HCT116 (cell line): Measurements from ENCODE around the gene ZNF683. TPM values are rescaled to one million over a fixed set of nuclear protein-coding genes. Genes with fewer than 3 reads are reported as not detected.
"Not testable (repeated sequence)": the region's sequence is repeated elsewhere in the genome, so short reads cannot be mapped to it uniquely, and the experiment has no call there.

ENCODE experiments used
- ATAC-seq: fragments of 200-7000 bp; cut with Tn5 transposase; 2 replicates; pipeline ENCODE4 v1.9.1; 2020; ENCODE audit warnings: mild to moderate bottlenecking, moderate library complexity
- BruUV-seq: library from RNA; stranded (reverse); fragments of 400-500 nt; replicated peaks from 2 replicates; lab custom pipeline; 2021; lab: Mats Ljungman, UMichigan
- CTCF ChIA-PET: fragments of 300-600 bp; sonication (Branson Sonifier 250); formaldehyde crosslinking; loops from one replicate; lab custom pipeline; 2021; ENCODE audit warnings: antibody characterized with exemption; lab: Charles Lee
- POLR2A ChIA-PET: fragments of 300-600, 350-600 bp; sonication (Branson Sonifier 250); formaldehyde crosslinking; loops from one replicate; lab custom pipeline; 2021; ENCODE audit warnings: antibody characterized with exemption; lab: Charles Lee
- RAD21 ChIA-PET, 2 experiments: fragments of 300-600 bp; sonication (Branson Sonifier 250); formaldehyde crosslinking; loops; one replicate each; lab custom pipeline; 2023; ENCODE audit warnings: low total read pairs in 2 of 2; ENCODE audit not compliant: uncharacterized antibody in 2 of 2, unreplicated experiment in 2 of 2, low non-redundant PET in 1 of 2; lab: Charles Lee
- DNase-seq: peaks from one replicate; pipeline ENCODE4 v3.0.0-alpha.2; 2010; ENCODE audit warnings: low read depth, low spot score
- H2AFZ ChIP-seq: fragments of 200-600 bp; shearing (Covaris generic), sonication (generic); 2 replicates; pipeline ENCODE4 v1.6.1; 2017; ENCODE audit warnings: low read depth, mixed run types, mixed read lengths, antibody characterized with exemption, low read length; ENCODE audit not compliant: poor library complexity, severe bottlenecking
- H3K27ac ChIP-seq: 2 replicates; pipeline ENCODE4 v1.5.1; 2012; ENCODE audit warnings: low read depth, low read length
- H3K27me3 ChIP-seq: fragments of 200-600 bp; sonication (generic); 2 replicates; pipeline ENCODE4 v1.6.1; 2016; ENCODE audit warnings: mixed run types, low read length, mixed read lengths; ENCODE audit not compliant: insufficient read depth
- H3K36me3 ChIP-seq, 2 experiments: fragments of 200-500 bp in 1 of 2; fragments of 200-600 bp in 1 of 2; sonication (Bioruptor generic) in 1 of 2; sonication (generic) in 1 of 2; 2 replicates each; pipeline versions ENCODE4 v1.5.1 to v1.6.1; 2014 to 2016; ENCODE audit warnings: low read length in 2 of 2, inconsistent platforms in 1 of 2, mixed read lengths in 1 of 2, mixed run types in 1 of 2; ENCODE audit not compliant: insufficient read depth in 2 of 2, control insufficient read depth in 1 of 2
- H3K4me1 ChIP-seq, 2 experiments: fragments of 200-600 bp in 1 of 2; sonication (generic) in 1 of 2; 2 replicates each; pipeline versions ENCODE4 v1.5.1 to v1.6.1; 2012 to 2017; ENCODE audit warnings: low read length in 2 of 2, inconsistent platforms in 1 of 2, mild to moderate bottlenecking in 1 of 2, mixed read lengths in 1 of 2, mixed run types in 1 of 2, moderate library complexity in 1 of 2; ENCODE audit not compliant: insufficient read depth in 2 of 2, control insufficient read depth in 1 of 2
- H3K4me2 ChIP-seq: fragments of 200-600 bp; sonication (generic); 2 replicates; pipeline ENCODE4 v1.6.1; 2017; ENCODE audit warnings: mixed run types, low read length, mixed read lengths
- H3K4me3 ChIP-seq, 2 experiments: fragments of 200-600 bp in 1 of 2; sonication (generic) in 1 of 2; replicated peaks in 1 of 2; 2 replicates each; pipeline ENCODE4 v1.5.1; 2011 to 2016; ENCODE audit warnings: low read length in 2 of 2, control low read depth in 1 of 2, low read depth in 1 of 2, mild to moderate bottlenecking in 1 of 2, mixed read lengths in 1 of 2, mixed run types in 1 of 2
- H3K79me2 ChIP-seq: fragments of 200-600 bp; sonication (generic); 2 replicates; pipeline ENCODE4 v1.6.1; 2017; ENCODE audit warnings: mild to moderate bottlenecking, mixed run types, low read length, moderate library complexity, mixed read lengths; ENCODE audit not compliant: insufficient read depth
- H3K9ac ChIP-seq: fragments of 200-600 bp; sonication (generic); 2 replicates; pipeline ENCODE4 v1.6.1; 2016; ENCODE audit warnings: low read length, mixed read lengths
- H3K9me2 ChIP-seq: fragments of 200-600 bp; sonication (generic), shearing (Covaris generic); 2 replicates; pipeline ENCODE4 v1.6.1; 2017; ENCODE audit warnings: mixed run types, mild to moderate bottlenecking, moderate library complexity; ENCODE audit not compliant: insufficient read depth
- H3K9me3 ChIP-seq, 2 experiments: fragments of 200-500 bp in 1 of 2; fragments of 200-600 bp in 1 of 2; sonication (Bioruptor generic) in 1 of 2; sonication (generic) in 1 of 2; 2 replicates each; pipeline ENCODE4 v1.6.1; 2014 to 2017; ENCODE audit warnings: low read length in 2 of 2, mixed read lengths in 2 of 2, inconsistent platforms in 1 of 2, low read depth in 1 of 2, mild to moderate bottlenecking in 1 of 2, mixed run types in 1 of 2, moderate library complexity in 1 of 2; ENCODE audit not compliant: control insufficient read depth in 1 of 2, insufficient read depth in 1 of 2
- H4K20me1 ChIP-seq: fragments of 200-600 bp; sonication (generic), shearing (Covaris generic); 2 replicates; pipeline ENCODE4 v1.6.1; 2017; ENCODE audit warnings: mixed run types, mild to moderate bottlenecking, moderate library complexity; ENCODE audit not compliant: insufficient read depth
- CBX3 ChIP-seq: IDR thresholded peaks from 2 replicates; pipeline ENCODE4 v1.6.1; 2012; ENCODE audit warnings: low read depth
- EZH2phosphoT487 ChIP-seq: fragments of 200-600 bp; IDR thresholded peaks from 2 replicates; pipeline ENCODE4 v1.6.1; 2018; ENCODE audit warnings: antibody characterized with exemption, borderline replicate concordance
- FOSL1 ChIP-seq: IDR thresholded peaks from 2 replicates; pipeline ENCODE4 v1.6.1; 2012; ENCODE audit warnings: low read depth
- POLR2A ChIP-seq: IDR thresholded peaks from 2 replicates; pipeline ENCODE4 v1.7.0; 2011; ENCODE audit warnings: borderline replicate concordance; ENCODE audit not compliant: insufficient read depth, insufficient read length; ENCODE audit errors: extremely low read depth
- TCF7L2 ChIP-seq: IDR thresholded peaks from 2 replicates; pipeline ENCODE4 v1.7.0; 2011; ENCODE audit warnings: borderline replicate concordance, inconsistent platforms; ENCODE audit not compliant: insufficient read depth, insufficient read length; ENCODE audit errors: extremely low read depth
- YY1 ChIP-seq: IDR thresholded peaks from 2 replicates; pipeline ENCODE4 v1.6.1; 2011; ENCODE audit warnings: low read length, low read depth, moderate library complexity, mild to moderate bottlenecking; ENCODE audit not compliant: insufficient replicate concordance; ENCODE audit errors: extremely low read depth
- ZFX ChIP-seq: fragments of 450-650 bp; IDR thresholded peaks from 2 replicates; pipeline ENCODE4 v1.6.1; 2017
- intact Hi-C: fragments of 100-400 bp; cut with micrococcal nuclease; formaldehyde crosslinking; loops from 2 replicates; pipeline ENCODE4 v1.10.0; 2022
- total RNA-seq: library from RNA; stranded (reverse); gene quantifications from one replicate; pipeline ENCODE4 v1.2.1, GENCODE V29; 2021; ENCODE audit not compliant: unreplicated experiment
- TF ChIP-seq, protein P1 (sequence below), 3 experiments: fragments of 200-600 bp in 1 of 3; sonication (generic) in 1 of 3; IDR thresholded peaks in 2 of 3; conservative IDR thresholded peaks in 1 of 3; 2 replicates each; pipeline ENCODE4 v1.5.1; 2012 to 2017; ENCODE audit warnings: low read depth in 2 of 3, low read length in 2 of 3, antibody characterized with exemption in 1 of 3, borderline replicate concordance in 1 of 3, control low read depth in 1 of 3, mild to moderate bottlenecking in 1 of 3, mixed read lengths in 1 of 3, mixed run types in 1 of 3, moderate library complexity in 1 of 3; ENCODE audit not compliant: insufficient read depth in 1 of 3
- TF ChIP-seq, protein P2 (sequence below): IDR thresholded peaks from 2 replicates; pipeline ENCODE4 v1.6.1; 2012
- TF ChIP-seq, protein P3 (sequence below): IDR thresholded peaks from 2 replicates; pipeline ENCODE4 v1.6.1; 2012; ENCODE audit warnings: low read depth
- TF ChIP-seq, protein P4 (sequence below): IDR thresholded peaks from 2 replicates; pipeline ENCODE4 v1.6.1; 2011; ENCODE audit warnings: mild to moderate bottlenecking, low read length, moderate library complexity; ENCODE audit not compliant: insufficient replicate concordance; ENCODE audit errors: extremely low read depth

ZNF683 gene
- total RNA-seq, 1 experiment from 2014 or later: not detected

DNA sequence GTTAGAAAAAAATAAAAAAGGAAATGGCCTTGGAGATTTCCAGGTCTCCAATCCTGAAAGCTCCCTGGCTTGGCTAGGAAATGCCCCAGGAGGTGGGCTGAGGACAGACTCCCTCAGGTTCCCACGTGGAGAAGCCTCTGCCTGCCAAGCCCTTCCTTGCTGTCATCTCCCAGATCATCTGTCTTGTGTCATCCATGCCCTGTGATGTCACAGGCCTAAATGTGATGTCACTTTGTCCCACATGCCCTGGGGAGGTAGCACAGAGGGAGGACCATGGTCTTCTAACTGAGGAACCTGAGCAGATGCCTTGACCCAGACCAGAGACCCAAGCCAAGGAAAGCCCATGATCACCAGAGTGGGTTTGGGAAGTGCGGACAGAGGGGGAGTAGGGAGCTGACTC, 1.8 kb upstream of the ZNF683 start:
- H3K36me3 ChIP-seq, H4K20me1 ChIP-seq, H3K9me2 ChIP-seq, H3K9ac ChIP-seq, DNase-seq, H3K9me3 ChIP-seq, H3K27me3 ChIP-seq, H2AFZ ChIP-seq, H3K4me2 ChIP-seq, RAD21 ChIA-PET, intact Hi-C loops, H3K79me2 ChIP-seq, H3K4me3 ChIP-seq, H3K27ac ChIP-seq, ATAC-seq, BruUV-seq: not testable (repeated sequence)
- ChIA-PET POLR2A (interaction anchor here (1.0 kb wide), 1 partner anchor 10 kb away, joined by 3 read pairs; no protein-coding TSS in a partner anchor), CTCF (interaction anchor here (1.4 kb wide), 2 partner anchors 10 to 89 kb away, joined by 3 to 9 read pairs; no protein-coding TSS in a partner anchor)
- peaks cover 18 to 25% of the 10 kb centered on the region in 2 experiments for H3K4me1 ChIP-seq

DNA sequence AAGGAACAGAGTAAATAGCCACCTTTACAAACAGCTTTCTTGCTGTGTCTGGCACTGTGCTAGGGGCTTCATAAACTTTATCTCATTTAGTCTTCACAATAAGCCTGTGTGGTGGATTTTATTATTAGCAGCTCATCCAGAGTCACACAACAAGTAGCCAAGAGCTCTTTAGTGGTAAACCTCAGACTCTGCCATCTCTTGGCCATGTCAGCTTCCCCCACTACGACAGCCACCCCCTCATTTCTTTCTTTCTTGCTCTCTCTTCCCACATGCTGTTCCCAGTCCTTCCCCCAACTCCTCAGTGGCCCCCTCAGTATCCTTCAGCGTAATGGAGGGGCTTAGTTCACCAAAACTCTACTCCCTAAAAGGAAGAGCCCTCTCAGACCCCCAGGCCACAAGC, 1.2 kb upstream of the ZNF683 start:
- H3K27me3 ChIP-seq: no peaks in the 10 kb centered on the region
- no peak overlapping the region for H3K27ac ChIP-seq
- intact Hi-C loops: no loop called here
- no peak overlapping the region for H3K4me3 ChIP-seq
- RAD21 ChIA-PET: no interaction called here
- no peak overlapping the region for H3K4me2 ChIP-seq
- POLR2A ChIA-PET: interaction anchor here (1.0 kb wide), 1 partner anchor 10 kb away, joined by 3 read pairs; no protein-coding TSS in a partner anchor
- no peak for DNase-seq
- no TSS peak for BruUV-seq
- CTCF ChIA-PET: interaction anchor here (0.8 to 1.4 kb wide), 2 partner anchors 18 to 88 kb away, joined by 3 read pairs; no protein-coding TSS in a partner anchor
- no peaks in the 10 kb centered on the region for H3K79me2 ChIP-seq
- H3K36me3 ChIP-seq: no peaks in the 10 kb centered on the region
- no peaks in the 10 kb centered on the region for H3K9me2 ChIP-seq
- no peaks in the 10 kb centered on the region for H4K20me1 ChIP-seq
- H3K9me3 ChIP-seq: peaks cover 0 to 7% of the 10 kb centered on the region in 2 experiments; a peak in 1 of 4 replicates
- ATAC-seq: no peak
- H3K4me1 ChIP-seq: peaks cover 18 to 24% of the 10 kb centered on the region in 2 experiments
- no peak overlapping the region for H3K9ac ChIP-seq
- H2AFZ ChIP-seq: no peak overlapping the region
- no peak for TF ChIP-seq CBX3
- TF ChIP-seq, protein P1, sequence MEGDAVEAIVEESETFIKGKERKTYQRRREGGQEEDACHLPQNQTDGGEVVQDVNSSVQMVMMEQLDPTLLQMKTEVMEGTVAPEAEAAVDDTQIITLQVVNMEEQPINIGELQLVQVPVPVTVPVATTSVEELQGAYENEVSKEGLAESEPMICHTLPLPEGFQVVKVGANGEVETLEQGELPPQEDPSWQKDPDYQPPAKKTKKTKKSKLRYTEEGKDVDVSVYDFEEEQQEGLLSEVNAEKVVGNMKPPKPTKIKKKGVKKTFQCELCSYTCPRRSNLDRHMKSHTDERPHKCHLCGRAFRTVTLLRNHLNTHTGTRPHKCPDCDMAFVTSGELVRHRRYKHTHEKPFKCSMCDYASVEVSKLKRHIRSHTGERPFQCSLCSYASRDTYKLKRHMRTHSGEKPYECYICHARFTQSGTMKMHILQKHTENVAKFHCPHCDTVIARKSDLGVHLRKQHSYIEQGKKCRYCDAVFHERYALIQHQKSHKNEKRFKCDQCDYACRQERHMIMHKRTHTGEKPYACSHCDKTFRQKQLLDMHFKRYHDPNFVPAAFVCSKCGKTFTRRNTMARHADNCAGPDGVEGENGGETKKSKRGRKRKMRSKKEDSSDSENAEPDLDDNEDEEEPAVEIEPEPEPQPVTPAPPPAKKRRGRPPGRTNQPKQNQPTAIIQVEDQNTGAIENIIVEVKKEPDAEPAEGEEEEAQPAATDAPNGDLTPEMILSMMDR (IDR thresholded peaks at IDR 0.05 in 2 of 3, conservative IDR thresholded peaks at IDR 0.05 in 1 of 3; ENCODE audit: borderline replicate concordance in 1 of 3, insufficient read depth in 1 of 3, low read depth in 2 of 3, low read length in 2 of 3): no peak
- TF ChIP-seq, protein P2, sequence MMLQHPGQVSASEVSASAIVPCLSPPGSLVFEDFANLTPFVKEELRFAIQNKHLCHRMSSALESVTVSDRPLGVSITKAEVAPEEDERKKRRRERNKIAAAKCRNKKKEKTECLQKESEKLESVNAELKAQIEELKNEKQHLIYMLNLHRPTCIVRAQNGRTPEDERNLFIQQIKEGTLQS: no peak
- TF ChIP-seq, protein P3, sequence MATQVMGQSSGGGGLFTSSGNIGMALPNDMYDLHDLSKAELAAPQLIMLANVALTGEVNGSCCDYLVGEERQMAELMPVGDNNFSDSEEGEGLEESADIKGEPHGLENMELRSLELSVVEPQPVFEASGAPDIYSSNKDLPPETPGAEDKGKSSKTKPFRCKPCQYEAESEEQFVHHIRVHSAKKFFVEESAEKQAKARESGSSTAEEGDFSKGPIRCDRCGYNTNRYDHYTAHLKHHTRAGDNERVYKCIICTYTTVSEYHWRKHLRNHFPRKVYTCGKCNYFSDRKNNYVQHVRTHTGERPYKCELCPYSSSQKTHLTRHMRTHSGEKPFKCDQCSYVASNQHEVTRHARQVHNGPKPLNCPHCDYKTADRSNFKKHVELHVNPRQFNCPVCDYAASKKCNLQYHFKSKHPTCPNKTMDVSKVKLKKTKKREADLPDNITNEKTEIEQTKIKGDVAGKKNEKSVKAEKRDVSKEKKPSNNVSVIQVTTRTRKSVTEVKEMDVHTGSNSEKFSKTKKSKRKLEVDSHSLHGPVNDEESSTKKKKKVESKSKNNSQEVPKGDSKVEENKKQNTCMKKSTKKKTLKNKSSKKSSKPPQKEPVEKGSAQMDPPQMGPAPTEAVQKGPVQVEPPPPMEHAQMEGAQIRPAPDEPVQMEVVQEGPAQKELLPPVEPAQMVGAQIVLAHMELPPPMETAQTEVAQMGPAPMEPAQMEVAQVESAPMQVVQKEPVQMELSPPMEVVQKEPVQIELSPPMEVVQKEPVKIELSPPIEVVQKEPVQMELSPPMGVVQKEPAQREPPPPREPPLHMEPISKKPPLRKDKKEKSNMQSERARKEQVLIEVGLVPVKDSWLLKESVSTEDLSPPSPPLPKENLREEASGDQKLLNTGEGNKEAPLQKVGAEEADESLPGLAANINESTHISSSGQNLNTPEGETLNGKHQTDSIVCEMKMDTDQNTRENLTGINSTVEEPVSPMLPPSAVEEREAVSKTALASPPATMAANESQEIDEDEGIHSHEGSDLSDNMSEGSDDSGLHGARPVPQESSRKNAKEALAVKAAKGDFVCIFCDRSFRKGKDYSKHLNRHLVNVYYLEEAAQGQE: no peak
- no peak for TF ChIP-seq POLR2A
- no peak for TF ChIP-seq TCF7L2
- TF ChIP-seq EZH2phosphoT487: no peak
- TF ChIP-seq, protein P4, sequence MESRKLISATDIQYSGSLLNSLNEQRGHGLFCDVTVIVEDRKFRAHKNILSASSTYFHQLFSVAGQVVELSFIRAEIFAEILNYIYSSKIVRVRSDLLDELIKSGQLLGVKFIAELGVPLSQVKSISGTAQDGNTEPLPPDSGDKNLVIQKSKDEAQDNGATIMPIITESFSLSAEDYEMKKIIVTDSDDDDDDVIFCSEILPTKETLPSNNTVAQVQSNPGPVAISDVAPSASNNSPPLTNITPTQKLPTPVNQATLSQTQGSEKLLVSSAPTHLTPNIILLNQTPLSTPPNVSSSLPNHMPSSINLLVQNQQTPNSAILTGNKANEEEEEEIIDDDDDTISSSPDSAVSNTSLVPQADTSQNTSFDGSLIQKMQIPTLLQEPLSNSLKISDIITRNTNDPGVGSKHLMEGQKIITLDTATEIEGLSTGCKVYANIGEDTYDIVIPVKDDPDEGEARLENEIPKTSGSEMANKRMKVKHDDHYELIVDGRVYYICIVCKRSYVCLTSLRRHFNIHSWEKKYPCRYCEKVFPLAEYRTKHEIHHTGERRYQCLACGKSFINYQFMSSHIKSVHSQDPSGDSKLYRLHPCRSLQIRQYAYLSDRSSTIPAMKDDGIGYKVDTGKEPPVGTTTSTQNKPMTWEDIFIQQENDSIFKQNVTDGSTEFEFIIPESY: no peak
- TF ChIP-seq YY1: no peak
- no peak for TF ChIP-seq ZFX
- TF ChIP-seq FOSL1: no peak
